ENCODE results near the gene PDE4D. TPM values are rescaled to one million over a fixed set of nuclear protein-coding genes. Genes with fewer than 3 reads are reported as not detected.

The PDE4D gene

DNA sequence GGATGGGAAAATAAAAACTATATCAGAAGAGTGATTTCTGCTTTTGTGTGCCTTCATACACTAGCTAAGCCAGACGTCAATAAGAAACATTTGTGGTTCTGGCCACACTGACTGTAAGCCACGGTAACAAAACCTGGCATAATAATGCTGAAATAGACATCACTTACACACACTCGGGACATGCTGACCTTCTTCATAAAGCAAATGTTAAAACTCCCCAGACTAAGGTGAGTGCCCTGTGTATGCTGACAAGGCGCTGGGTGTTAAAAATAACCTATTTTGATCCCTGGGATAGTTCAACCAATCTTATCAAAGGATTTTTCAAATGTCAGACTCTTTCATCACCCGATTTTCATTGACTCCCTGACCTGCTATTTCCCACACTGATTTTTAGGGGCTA, 973.7 kb downstream of the PDE4D start:
- no peak for DNase-seq (ENCODE audit: low read depth in 1 of 2, low spot score in 1 of 2)
- H3K27me3 ChIP-seq (ENCODE audit: insufficient read depth, poor library complexity, severe bottlenecking): no peaks in the 10 kb centered on the region

More for the DNA sequence above, 973.7 kb downstream of the PDE4D start:
- H3K27ac ChIP-seq (replicated peaks): no peak overlapping the region
- TF ChIP-seq, protein P1, sequence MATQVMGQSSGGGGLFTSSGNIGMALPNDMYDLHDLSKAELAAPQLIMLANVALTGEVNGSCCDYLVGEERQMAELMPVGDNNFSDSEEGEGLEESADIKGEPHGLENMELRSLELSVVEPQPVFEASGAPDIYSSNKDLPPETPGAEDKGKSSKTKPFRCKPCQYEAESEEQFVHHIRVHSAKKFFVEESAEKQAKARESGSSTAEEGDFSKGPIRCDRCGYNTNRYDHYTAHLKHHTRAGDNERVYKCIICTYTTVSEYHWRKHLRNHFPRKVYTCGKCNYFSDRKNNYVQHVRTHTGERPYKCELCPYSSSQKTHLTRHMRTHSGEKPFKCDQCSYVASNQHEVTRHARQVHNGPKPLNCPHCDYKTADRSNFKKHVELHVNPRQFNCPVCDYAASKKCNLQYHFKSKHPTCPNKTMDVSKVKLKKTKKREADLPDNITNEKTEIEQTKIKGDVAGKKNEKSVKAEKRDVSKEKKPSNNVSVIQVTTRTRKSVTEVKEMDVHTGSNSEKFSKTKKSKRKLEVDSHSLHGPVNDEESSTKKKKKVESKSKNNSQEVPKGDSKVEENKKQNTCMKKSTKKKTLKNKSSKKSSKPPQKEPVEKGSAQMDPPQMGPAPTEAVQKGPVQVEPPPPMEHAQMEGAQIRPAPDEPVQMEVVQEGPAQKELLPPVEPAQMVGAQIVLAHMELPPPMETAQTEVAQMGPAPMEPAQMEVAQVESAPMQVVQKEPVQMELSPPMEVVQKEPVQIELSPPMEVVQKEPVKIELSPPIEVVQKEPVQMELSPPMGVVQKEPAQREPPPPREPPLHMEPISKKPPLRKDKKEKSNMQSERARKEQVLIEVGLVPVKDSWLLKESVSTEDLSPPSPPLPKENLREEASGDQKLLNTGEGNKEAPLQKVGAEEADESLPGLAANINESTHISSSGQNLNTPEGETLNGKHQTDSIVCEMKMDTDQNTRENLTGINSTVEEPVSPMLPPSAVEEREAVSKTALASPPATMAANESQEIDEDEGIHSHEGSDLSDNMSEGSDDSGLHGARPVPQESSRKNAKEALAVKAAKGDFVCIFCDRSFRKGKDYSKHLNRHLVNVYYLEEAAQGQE (IDR thresholded peaks at IDR 0.05; ENCODE audit: insufficient replicate concordance, low read depth): no peak
- TF ChIP-seq SPI1 (IDR thresholded peaks at IDR 0.05; ENCODE audit: borderline replicate concordance, low read depth): no peak
- no peak for TF ChIP-seq GABPA (IDR thresholded peaks at IDR 0.05; ENCODE audit: low read depth)
- no peak for TF ChIP-seq POLR2AphosphoS5 (IDR thresholded peaks at IDR 0.05; ENCODE audit: low read depth)
- TF ChIP-seq, protein P2, sequence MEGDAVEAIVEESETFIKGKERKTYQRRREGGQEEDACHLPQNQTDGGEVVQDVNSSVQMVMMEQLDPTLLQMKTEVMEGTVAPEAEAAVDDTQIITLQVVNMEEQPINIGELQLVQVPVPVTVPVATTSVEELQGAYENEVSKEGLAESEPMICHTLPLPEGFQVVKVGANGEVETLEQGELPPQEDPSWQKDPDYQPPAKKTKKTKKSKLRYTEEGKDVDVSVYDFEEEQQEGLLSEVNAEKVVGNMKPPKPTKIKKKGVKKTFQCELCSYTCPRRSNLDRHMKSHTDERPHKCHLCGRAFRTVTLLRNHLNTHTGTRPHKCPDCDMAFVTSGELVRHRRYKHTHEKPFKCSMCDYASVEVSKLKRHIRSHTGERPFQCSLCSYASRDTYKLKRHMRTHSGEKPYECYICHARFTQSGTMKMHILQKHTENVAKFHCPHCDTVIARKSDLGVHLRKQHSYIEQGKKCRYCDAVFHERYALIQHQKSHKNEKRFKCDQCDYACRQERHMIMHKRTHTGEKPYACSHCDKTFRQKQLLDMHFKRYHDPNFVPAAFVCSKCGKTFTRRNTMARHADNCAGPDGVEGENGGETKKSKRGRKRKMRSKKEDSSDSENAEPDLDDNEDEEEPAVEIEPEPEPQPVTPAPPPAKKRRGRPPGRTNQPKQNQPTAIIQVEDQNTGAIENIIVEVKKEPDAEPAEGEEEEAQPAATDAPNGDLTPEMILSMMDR (IDR thresholded peaks at IDR 0.05; ENCODE audit: insufficient read depth, low read length): no peak
- H3K4me3 ChIP-seq (replicated peaks; ENCODE audit: insufficient read depth, low read length): no peak overlapping the region

Small RNA genes within 50 kb of the gene (microRNA-seq; reads per million reads assigned to microRNA genes)
- not detected for gene MIR582
